ENCODE measurements around the gene CLEC2L. TPM values are rescaled to one million over a fixed set of nuclear protein-coding genes. Genes with fewer than 3 reads are reported as not detected.

The CLEC2L gene
- total and polyA plus RNA-seq, 2 experiments from 2014 or later = not detected

DNA sequence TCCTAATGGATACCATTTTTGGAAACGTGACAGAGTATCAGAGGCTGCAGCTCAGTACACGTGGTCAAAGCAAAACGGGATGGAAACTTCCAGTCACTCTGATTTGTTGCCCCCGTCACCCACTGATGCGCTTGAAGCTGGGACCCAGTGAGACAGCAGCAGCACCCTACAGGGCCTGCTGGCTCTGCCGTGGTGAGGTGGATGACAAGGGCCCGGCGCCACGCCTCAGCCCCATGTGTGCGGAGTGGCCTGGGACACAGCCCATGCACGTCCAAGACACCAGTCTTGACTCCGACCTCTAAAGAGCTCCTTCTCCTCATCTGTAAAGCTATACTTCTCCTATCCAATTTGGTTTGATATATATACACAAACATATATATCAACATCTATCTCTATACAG is 39.0 kb downstream of the CLEC2L start:
- no peaks in the 10 kb centered on the region for H3K79me2 ChIP-seq (replicated peaks; ENCODE audit: insufficient read depth)
- H3K27me3 ChIP-seq (ENCODE audit: insufficient read depth) = no peaks in the 10 kb centered on the region
- H2AFZ ChIP-seq = no peak overlapping the region
- peaks cover 3% of the 10 kb centered on the region for H3K27me3 Mint-ChIP-seq (ENCODE audit: insufficient read depth, low read depth, poor library complexity)
- ATAC-seq (no peak), DNase-seq (ENCODE audit: low spot score) (no peak)
- no peak overlapping the region for H3K4me3 ChIP-seq
- no peak overlapping the region for H3K27ac Mint-ChIP-seq
- no peaks in the 10 kb centered on the region; the same call in 1 of the 3 replicates for H3K9me3 Mint-ChIP-seq
- no peak overlapping the region for H3K4me3 Mint-ChIP-seq
- no peak overlapping the region for H3K4me2 ChIP-seq
- H3K36me3 Mint-ChIP-seq (ENCODE audit: low read depth) = no peaks in the 10 kb centered on the region
- no peak overlapping the region for H3K27ac ChIP-seq (ENCODE audit: low read depth)
- H4K20me1 ChIP-seq (replicated peaks; ENCODE audit: insufficient read depth) = no peaks in the 10 kb centered on the region
- H3K9me2 ChIP-seq (ENCODE audit: insufficient read depth) = no peaks in the 10 kb centered on the region
- H3K4me1 Mint-ChIP-seq = peaks cover 16% of the 10 kb centered on the region
- no peaks in the 10 kb centered on the region for H3K36me3 ChIP-seq (ENCODE audit: insufficient read depth)
- H3K4me1 ChIP-seq (ENCODE audit: insufficient read depth) = peaks cover 15% of the 10 kb centered on the region
- no peaks in the 10 kb centered on the region for H3F3A ChIP-seq (replicated peaks; ENCODE audit: low read depth)
- TF ChIP-seq, protein P1, sequence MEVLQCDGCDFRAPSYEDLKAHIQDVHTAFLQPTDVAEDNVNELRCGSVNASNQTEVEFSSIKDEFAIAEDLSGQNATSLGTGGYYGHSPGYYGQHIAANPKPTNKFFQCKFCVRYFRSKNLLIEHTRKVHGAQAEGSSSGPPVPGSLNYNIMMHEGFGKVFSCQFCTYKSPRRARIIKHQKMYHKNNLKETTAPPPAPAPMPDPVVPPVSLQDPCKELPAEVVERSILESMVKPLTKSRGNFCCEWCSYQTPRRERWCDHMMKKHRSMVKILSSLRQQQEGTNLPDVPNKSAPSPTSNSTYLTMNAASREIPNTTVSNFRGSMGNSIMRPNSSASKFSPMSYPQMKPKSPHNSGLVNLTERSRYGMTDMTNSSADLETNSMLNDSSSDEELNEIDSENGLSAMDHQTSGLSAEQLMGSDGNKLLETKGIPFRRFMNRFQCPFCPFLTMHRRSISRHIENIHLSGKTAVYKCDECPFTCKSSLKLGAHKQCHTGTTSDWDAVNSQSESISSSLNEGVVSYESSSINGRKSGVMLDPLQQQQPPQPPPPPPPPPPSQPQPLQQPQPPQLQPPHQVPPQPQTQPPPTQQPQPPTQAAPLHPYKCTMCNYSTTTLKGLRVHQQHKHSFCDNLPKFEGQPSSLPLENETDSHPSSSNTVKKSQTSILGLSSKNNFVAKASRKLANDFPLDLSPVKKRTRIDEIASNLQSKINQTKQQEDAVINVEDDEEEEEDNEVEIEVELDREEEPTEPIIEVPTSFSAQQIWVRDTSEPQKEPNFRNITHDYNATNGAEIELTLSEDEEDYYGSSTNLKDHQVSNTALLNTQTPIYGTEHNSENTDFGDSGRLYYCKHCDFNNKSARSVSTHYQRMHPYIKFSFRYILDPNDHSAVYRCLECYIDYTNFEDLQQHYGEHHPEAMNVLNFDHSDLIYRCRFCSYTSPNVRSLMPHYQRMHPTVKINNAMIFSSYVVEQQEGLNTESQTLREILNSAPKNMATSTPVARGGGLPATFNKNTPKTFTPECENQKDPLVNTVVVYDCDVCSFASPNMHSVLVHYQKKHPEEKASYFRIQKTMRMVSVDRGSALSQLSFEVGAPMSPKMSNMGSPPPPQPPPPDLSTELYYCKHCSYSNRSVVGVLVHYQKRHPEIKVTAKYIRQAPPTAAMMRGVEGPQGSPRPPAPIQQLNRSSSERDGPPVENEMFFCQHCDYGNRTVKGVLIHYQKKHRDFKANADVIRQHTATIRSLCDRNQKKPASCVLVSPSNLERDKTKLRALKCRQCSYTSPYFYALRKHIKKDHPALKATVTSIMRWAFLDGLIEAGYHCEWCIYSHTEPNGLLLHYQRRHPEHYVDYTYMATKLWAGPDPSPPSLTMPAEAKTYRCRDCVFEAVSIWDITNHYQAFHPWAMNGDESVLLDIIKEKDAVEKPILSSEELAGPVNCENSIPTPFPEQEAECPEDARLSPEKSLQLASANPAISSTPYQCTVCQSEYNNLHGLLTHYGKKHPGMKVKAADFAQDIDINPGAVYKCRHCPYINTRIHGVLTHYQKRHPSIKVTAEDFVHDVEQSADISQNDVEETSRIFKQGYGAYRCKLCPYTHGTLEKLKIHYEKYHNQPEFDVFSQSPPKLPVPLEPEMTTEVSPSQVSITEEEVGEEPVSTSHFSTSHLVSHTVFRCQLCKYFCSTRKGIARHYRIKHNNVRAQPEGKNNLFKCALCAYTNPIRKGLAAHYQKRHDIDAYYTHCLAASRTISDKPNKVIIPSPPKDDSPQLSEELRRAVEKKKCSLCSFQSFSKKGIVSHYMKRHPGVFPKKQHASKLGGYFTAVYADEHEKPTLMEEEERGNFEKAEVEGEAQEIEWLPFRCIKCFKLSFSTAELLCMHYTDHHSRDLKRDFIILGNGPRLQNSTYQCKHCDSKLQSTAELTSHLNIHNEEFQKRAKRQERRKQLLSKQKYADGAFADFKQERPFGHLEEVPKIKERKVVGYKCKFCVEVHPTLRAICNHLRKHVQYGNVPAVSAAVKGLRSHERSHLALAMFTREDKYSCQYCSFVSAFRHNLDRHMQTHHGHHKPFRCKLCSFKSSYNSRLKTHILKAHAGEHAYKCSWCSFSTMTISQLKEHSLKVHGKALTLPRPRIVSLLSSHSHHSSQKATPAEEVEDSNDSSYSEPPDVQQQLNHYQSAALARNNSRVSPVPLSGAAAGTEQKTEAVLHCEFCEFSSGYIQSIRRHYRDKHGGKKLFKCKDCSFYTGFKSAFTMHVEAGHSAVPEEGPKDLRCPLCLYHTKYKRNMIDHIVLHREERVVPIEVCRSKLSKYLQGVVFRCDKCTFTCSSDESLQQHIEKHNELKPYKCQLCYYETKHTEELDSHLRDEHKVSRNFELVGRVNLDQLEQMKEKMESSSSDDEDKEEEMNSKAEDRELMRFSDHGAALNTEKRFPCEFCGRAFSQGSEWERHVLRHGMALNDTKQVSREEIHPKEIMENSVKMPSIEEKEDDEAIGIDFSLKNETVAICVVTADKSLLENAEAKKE (CRISPR knock-in tag; IDR thresholded peaks at IDR 0.05) = no peak
- TF ChIP-seq ZNF114 (CRISPR knock-in tag; IDR thresholded peaks at IDR 0.05) = no peak
- TF ChIP-seq CREB1 (CRISPR knock-in tag; IDR thresholded peaks at IDR 0.05; ENCODE audit: low read depth) = no peak
- TF ChIP-seq, protein P2, sequence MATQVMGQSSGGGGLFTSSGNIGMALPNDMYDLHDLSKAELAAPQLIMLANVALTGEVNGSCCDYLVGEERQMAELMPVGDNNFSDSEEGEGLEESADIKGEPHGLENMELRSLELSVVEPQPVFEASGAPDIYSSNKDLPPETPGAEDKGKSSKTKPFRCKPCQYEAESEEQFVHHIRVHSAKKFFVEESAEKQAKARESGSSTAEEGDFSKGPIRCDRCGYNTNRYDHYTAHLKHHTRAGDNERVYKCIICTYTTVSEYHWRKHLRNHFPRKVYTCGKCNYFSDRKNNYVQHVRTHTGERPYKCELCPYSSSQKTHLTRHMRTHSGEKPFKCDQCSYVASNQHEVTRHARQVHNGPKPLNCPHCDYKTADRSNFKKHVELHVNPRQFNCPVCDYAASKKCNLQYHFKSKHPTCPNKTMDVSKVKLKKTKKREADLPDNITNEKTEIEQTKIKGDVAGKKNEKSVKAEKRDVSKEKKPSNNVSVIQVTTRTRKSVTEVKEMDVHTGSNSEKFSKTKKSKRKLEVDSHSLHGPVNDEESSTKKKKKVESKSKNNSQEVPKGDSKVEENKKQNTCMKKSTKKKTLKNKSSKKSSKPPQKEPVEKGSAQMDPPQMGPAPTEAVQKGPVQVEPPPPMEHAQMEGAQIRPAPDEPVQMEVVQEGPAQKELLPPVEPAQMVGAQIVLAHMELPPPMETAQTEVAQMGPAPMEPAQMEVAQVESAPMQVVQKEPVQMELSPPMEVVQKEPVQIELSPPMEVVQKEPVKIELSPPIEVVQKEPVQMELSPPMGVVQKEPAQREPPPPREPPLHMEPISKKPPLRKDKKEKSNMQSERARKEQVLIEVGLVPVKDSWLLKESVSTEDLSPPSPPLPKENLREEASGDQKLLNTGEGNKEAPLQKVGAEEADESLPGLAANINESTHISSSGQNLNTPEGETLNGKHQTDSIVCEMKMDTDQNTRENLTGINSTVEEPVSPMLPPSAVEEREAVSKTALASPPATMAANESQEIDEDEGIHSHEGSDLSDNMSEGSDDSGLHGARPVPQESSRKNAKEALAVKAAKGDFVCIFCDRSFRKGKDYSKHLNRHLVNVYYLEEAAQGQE (IDR thresholded peaks at IDR 0.05; ENCODE audit: unreplicated experiment) = no peak
- TF ChIP-seq, protein P3, sequence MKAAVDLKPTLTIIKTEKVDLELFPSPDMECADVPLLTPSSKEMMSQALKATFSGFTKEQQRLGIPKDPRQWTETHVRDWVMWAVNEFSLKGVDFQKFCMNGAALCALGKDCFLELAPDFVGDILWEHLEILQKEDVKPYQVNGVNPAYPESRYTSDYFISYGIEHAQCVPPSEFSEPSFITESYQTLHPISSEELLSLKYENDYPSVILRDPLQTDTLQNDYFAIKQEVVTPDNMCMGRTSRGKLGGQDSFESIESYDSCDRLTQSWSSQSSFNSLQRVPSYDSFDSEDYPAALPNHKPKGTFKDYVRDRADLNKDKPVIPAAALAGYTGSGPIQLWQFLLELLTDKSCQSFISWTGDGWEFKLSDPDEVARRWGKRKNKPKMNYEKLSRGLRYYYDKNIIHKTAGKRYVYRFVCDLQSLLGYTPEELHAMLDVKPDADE (IDR thresholded peaks at IDR 0.05) = no peak
- TF ChIP-seq, protein P4, sequence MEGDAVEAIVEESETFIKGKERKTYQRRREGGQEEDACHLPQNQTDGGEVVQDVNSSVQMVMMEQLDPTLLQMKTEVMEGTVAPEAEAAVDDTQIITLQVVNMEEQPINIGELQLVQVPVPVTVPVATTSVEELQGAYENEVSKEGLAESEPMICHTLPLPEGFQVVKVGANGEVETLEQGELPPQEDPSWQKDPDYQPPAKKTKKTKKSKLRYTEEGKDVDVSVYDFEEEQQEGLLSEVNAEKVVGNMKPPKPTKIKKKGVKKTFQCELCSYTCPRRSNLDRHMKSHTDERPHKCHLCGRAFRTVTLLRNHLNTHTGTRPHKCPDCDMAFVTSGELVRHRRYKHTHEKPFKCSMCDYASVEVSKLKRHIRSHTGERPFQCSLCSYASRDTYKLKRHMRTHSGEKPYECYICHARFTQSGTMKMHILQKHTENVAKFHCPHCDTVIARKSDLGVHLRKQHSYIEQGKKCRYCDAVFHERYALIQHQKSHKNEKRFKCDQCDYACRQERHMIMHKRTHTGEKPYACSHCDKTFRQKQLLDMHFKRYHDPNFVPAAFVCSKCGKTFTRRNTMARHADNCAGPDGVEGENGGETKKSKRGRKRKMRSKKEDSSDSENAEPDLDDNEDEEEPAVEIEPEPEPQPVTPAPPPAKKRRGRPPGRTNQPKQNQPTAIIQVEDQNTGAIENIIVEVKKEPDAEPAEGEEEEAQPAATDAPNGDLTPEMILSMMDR (conservative IDR thresholded peaks at IDR 0.05; ENCODE audit: low read depth in 2 of 2) = no peak
- TF ChIP-seq ZNF331 (CRISPR knock-in tag; IDR thresholded peaks at IDR 0.05; ENCODE audit: low read depth) = no peak
- TF ChIP-seq STAT1 (IDR thresholded peaks at IDR 0.05; ENCODE audit: unreplicated experiment) = no peak
- TF ChIP-seq NANOG (IDR thresholded peaks at IDR 0.05; ENCODE audit: borderline replicate concordance) = no peak

Data from GM23338 (cell line).